DMS114 treated with DMSO at 0.1 percent for 48 hours (cell line): ENCODE results near the gene ITM2B.
A peak's percentile ranks its signal among the peaks of the same experiment; 100 is the strongest.
"Not testable (repeated sequence)": the region's sequence is repeated elsewhere in the genome, so short reads cannot be mapped to it uniquely, and the experiment has no call there.

Experiments
- DNase-seq: peaks from one replicate; lab custom pipeline; 2025; ENCODE audit not compliant: unreplicated experiment; lab: John Stamatoyannopoulos, UW

ITM2B gene

DNA sequence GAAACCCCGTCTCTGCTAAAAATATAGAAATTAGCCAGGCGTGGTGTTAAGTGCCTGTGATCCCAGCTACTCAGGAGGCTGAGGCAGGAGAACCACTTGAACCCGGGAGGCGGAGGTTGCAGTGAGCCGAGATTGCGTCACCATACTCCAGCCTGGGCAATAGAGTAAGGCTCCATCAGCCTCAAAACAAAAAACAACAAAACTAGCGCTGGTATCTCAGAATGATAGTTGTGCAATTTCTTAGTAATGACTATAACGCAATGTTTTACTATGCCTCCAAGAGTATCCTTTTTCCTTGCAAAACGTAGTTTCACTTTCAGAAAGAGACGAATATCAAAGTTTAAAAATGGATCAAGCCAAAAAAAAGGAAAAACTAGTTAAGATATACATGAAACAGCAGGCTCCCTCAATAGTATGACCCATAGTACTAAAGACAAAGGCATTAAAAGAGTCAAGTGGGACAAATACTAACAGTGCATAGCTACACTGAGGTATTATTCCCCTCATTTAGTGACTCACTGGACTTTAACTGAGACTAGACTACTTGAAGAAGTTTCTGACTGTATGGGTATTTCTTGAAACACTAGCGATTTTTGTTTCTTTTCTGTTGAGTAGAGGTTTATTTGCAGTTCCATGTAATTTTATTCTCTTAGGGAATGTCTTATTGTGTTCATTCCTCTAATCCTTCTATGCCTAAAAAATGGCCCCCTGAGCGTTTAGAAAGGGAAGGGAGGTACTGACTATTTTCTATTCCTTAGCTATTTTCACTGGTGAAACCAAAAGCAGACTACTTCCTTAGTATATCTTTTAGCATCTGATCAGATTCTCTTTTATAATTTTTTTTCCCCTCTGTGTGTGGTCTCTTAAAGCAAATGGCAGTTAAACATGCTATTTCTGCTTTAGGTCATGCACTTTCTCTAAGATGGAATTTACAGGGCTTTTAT, 10.4 kb upstream of the ITM2B start:
- DNase-seq: no peak

DNA sequence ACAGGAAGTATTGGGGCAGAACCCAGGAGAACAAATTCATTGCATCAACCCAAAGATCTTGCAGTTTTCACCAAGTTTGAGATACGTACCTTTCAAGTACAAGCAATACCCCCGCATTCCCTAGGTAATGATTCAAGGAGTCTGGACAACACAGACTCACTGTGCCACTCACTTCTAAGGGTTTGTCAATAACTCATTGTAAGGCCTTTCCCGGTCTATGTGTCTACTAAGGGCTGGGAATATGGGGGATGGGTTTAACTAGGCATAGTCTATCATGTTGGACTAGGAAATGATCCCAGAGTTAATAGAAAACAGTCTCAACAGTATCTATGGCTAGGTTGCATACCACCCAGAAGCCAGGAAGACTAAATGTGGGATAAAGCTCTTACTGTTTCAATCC, 8.3 kb upstream of the ITM2B start:
- no peak for DNase-seq

DNA sequence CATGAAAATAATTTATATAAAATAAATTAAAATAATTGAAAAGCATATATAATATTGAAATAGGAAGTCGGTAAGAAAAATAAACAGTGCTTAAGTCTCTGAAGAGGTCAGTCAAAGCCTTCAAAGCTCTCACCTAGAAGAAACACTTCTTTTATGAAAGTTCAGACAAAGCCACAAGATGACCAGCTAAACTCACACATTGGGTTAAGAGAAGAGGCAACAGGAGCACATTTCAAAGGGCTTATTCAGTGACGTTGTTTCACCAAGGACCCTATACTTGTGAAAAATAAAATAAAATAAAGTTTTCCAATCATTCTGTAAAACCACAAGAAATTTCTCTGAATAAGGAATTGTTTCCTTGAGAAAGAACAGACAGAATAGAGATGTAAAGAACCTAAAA, 2.5 kb upstream of the ITM2B start:
- no peak for DNase-seq

DNA sequence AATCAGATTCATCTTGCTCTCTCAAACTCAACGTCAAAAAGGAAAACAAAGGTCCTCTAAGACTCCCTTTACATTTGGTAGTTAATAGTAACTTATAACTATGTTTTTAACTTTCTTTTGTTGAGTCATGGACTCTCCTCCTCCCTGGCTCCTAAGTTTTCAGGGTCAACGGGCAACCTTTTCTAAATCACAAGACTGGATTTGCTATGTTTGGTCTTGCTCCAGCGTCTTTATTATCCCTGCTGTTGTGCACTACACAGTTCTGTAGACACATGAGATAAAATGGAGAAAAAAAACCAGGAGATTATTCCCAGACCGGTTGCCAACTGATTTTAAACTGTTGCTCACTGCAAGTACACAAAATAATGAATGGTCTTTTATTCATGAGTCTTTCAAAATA, 1.9 kb upstream of the ITM2B start:
- DNase-seq: peak; percentile 21

DNA sequence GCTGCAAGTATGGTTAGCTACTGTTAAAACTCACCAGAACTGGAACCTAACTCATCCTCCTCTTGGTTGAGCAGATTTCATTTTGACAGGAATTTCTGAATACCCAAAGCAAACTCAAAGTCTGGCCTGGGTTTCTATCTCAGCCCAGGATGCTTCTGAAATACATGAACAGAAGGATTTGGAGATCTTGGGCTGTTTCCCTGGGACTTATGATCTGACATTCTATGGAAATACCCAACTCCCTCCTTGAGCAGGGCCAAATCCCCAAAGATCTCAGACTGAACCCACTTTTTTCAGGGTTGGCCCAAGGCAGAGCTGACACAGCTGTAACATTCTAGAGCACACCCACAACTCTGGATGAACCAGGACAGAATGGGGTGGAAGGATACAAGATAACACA, 1.1 kb upstream of the ITM2B start:
- DNase-seq: no peak

DNA sequence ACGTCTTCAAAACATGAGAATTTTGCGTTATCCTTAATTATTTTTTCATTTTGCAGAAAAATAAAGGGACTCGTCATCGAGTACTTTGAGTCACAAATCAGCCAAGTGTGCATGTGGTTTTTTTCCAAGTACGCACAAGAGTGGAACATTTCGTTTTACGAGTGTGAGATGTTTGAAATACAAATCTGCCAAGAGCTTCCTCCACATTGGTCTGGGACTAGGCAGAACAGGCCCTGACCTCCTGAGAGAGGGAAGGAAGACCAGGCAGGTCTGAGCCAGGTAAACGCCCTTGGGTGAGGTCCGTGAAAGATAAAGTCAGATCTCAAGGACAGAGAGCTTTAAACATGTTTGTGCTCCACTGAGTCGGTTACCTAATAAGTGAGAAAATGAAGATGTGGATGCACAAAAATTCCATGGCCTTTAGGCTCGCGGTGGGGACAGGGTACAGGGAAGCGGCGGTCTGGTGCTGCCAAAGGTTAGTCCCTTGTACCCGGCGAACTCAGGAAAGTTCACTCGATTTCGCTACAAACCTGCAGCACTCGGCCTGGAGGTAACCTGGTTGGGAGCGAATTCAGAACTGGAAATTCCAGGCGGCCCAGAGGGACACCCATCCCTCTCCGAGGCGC, 473 bp upstream of the ITM2B start:
- no peak for DNase-seq

DNA sequence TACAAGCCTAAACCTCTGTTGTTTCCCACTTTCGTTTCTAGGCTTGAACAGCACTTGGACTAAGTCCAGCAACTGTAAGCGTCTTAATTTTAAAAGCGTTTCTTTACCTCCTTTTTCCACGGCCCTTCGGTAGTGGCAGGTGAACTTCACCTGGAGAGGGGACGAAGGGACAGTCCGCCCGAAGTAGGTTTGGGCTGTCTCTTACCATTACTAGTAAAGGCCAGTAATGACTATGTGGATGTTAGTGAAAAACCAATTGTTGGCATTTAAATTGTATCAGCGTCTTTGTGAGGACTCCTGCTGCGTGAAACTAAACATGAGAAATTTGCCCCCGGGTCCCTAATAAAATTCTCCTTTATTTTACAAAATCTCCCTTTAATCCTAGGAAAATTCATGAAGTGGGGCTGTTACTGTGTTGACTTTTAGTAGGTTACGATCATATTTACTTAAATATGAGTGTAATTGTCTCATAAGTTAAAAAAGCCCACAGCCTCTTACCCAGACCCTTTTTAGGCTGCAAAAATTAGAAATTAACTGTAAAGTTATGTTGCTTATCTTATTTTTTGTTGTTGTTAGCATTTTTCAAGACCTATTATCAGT, 983 bp downstream of the ITM2B start:
- no peak for DNase-seq

DNA sequence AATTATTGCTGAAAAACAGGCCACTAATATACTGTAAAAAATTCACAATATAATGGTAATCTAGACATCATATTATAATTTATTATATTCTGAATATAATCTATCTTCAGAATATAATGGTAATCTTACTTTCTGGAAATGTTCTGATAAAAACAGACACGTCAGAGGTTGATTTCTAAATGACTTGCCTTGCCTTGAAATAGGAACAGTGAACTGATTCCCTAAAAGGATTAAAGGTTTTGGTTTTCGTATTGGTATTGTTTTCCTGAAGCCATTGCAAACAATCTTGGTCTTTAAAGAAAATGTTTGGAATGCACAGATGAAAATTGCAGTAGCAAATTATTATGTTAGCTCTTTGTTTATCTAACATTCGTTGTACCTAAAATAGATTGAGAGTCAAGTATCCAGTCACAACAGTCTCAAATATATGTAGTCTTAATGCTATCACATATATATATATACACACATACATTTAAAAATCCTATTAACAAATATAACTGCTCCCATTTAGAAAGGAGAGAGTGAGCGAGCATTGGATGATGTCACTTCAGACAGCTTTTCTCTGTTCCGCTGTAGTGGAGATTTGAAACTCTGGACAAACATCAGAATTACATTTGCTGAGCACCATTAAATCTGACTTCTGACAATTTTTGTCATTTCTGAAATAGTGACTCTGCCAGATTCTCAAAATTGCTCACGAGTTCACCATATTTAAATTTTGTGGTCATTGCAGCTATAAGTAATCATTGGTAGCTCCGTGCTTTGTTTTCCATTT, 1.7 kb downstream of the ITM2B start:
- no peak for DNase-seq

DNA sequence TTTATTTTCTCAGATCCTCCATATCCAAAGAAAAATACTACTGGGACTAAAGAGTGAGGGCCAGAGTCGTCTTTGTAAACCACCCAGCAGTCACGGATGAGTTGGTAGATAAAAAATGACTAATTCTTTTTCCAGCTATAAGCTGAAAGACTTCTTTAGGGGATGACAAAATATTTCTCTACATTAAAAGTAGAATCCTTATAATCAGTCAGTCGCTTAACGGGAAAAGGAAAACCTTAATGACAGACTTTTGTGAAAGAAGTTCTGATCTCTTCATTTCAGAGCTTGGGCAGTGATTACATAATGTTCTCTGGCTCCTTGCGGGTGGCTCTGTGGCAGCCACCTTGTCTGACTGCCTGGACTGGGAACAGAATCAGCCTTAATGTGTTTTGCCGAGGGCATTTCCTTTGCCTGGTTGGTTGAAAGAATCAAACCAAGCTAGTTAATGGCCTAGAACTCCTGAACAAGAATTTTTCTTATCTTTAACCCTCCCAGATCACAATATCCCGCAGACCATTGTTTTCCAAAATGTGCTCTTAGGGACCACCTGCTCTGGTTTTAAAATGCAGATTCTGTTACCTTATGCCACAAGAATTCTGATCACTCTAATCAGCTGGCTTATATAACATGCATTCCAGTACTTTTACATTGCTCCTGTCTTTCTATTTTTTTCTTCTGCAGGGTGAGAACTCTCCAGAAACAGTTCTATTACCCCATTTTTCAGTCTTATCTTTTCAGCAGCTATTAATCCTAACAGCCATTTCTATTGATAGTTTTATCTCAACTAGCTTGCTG, 2.5 kb downstream of the ITM2B start:
- DNase-seq: no peak

DNA sequence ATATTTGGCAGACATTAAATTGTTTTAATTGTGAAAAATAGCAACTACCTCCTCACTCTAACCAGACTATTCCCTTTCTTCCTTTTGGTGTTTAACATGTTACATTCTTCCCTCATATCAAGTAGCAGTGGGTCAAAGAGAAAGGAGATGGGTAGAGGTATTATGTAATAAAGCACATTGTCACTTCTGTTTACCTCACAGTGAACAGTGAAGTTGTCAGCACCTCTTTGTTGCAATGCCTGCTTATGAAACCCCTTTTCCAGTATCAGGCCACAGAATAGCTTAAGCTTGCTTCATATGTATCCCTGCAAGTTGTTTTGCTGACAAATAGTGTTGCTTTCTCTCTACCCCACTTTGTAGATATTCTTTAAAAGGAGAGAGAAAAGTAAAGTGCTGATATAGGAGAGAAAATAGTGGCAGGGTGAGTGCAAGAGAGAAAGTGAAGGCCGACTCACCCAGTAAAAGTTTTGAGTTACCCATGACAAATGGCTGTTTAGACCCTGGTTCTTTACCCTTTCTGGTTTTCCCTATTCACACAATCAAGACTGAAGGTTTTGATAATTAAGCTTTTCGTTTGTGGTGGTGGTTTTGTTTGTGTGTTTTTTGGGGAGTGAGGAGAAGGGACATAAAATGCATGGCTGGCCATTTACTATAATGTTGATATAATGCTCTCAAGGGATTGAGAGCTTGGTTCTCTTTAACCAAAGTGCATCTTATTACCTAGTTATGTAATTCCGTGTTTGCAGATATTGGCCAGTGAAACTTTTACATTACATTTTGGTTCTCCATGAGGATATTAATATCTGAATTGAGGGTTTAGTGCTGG, 3.7 kb downstream of the ITM2B start:
- no peak for DNase-seq

DNA sequence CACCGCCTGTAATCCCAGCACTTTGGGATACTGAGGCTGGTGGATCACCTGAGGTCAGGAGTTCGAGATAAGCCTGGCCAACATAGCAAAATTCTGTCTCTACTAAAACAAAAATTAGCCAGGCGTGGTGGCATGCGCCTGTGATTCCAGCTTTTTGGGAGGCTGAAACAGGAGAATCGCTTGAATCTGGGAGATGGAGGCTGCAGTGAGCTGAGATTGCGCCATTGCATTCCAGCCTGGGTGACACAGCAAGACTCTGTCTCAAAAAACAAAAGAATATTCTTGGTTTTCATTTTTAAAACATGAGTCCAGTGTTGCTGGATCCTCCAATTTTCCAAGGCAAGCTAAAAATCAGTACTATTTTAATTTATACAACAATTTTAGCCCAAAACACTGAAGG, 6.4 kb downstream of the ITM2B start:
- DNase-seq: not testable (repeated sequence)

DNA sequence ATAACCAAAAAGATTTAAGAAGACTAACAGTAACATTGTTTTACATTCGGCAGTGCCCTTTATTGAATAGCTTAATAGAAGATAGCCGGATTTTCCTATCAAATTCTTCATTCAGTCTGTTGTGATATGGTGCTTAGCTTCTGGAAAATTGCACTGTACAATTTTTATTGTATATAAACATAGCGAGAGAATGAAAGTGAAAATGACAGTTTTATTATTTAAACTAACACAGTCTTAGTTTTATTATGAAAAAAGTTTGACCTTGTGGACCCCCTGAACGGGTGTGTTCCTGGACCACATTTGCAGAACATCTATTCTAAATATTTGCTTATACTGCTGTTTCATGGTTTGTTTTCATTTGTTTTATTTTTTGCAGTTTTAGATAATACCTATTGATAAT, 8.6 kb downstream of the ITM2B start:
- no peak for DNase-seq

DNA sequence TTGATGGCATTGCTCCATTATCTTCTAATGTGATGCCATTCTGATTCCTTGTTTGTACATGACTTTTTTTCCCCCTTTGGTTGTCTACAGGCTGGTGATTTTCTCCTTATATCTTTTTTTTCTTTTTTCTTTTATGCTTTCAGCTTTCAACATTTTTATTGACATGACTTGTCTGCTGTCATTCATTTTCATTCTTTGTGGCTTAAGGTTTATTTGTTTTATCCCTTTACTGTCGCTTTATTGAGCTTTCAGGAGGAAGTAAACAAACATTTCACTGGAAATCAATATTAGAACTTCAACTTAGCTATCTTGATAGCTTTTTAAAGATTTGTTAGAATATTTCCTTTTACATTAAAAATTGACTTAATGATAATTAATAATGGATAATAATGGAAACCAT, 9.7 kb downstream of the ITM2B start:
- no peak for DNase-seq

DNA sequence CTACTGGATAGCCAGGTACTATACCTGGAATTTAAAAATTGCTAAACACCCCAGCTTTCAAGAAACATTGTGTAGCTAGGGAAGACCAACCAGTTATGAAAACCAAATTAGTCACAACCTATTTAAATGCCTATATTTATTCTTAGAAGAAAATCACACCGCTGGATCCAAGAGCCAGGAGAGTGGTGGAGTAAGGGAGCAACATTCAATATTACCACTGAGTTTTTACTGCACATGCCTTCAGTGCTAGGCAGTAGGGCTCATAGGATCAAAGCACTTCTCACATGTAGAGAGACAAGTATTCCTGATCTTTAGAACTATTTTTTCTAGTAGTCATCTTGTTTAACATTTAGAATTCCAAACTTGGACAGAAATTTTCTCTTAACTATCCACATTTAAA, 11.2 kb downstream of the ITM2B start:
- no peak for DNase-seq

DNA sequence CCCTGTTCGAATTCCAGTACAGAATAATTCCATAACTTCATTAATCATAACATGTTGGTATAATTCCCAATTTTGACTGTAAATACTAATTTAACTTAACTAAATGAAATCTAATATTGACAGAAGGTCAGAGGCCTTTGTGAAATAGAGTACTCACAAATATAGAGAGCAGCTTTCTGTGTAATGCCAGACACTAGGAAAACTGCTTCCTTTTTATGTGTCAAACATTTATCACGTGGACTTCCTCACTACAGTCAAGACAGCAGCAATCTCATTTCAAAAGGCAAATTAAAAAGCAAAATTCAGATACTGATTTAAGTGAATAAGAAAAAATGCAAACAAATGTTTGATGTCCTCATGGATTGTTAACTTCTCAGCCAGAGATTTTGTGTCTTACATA, 13.1 kb downstream of the ITM2B start:
- DNase-seq: no peak

DNA sequence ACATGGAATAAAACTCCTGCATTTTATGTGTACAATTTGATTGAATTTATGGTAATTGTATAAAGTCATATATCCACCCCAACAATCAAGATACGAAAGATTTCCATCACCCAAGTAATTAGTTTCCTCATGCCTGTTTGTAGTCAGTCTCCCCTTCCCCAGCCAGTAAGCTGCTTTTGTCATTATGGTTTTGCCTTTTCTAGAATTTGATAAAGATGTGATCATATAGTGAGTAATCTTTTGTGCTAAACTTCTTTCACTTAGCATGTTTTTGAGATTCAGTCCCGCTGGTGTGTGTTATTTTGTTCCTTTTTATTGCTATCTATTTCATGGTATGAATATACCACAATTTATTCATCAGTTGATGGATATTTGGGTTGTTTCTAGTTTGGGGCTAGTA, 16.0 kb downstream of the ITM2B start:
- DNase-seq: no peak

DNA sequence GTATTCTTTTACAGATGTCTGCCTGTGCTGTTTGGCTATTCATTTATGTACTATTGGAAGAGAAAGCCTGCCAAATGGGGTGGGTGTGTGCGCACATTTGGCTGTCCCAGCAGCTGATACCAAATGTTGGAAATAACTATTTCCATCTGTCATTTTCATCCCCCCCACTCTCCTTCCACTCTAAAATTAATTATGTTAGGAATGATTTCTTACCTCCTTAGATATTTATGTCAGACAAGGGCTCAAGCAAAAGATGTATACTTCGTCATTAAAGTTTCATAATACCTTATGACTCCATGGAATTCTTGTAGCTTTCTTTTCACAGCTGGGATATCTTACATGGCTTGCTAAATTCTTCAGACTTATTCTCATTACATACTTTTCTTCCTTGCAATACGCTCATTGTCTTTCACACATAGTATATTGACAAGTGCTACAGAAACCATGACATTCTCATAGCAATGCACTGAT, 18.6 kb downstream of the ITM2B start:
- no peak for DNase-seq

DNA sequence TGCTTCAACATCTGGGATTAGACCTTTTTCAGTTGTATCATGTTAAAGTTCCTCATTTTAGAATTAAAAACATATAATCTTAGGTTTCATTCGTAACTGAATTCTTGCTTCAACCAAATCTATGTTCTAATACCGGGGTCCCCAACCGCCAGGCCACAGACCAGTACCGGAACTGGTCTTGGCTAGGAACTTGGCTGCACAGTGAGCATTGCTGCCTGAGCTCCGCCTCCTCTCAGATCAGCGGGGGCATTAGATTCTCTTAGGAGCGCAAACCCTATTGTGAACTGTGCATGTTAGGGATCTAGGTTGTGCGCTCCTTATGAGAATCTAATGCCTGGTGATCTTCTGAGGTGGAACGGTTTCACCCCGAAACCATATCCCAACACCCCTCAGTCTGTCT, 19.2 kb downstream of the ITM2B start:
- DNase-seq: no peak

DNA sequence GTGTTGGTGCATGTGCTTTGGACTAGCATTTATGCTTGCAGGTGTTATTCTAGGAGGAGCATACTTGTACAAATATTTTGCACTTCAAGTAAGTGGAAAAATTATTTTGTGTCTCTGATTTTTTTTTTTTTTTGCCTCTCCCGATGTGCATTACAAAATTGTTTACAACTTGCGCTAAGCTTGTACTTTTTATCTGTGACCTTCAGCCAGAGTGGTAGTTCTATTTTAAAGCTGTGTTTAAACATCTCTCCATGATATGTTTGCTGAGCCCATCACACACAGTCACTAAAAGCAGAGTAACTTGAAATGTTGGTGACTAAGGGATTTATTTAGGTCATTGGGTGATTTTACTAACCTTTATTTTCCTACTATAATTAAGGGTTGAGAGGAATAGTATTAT, 20.8 kb downstream of the ITM2B start:
- no peak for DNase-seq

DNA sequence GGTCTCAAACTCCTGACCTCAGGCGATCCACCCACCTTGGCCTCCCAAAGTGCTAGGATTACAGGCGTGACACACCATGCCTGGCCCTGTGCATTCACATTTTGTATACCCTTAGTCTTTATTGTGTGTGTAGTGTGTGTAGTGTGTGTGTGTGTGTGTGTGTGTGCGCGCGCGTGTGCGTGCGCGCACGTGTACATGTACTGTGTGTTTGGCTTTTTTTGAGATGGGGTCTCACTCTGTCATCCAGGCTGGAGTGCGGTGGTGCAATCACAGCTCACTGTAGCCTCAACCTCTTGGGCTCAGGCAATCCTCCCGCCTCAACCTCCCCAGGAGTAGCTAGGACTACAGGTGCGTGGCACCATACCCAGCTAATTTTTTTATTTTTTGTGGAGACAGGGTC, 22.1 kb downstream of the ITM2B start:
- no peak for DNase-seq
